ENCODE data around the gene CTRB2.
A peak's percentile ranks its signal among the peaks of the same experiment; 100 is the strongest.
"Not testable (repeated sequence)": the region's sequence is repeated elsewhere in the genome, so short reads cannot be mapped to it uniquely, and the experiment has no call there.

The CTRB2 gene

GRCh38 chr16:75208242-75208825 is 1.4 kb upstream of the CTRB2 start:
- no peaks in the 10 kb centered on the region for H3K27me3 ChIP-seq (ENCODE audit: insufficient read depth, poor library complexity, severe bottlenecking)
- H3K27ac ChIP-seq (ENCODE audit: poor library complexity, severe bottlenecking), result no peak overlapping the region
- H3K4me1 ChIP-seq (ENCODE audit: insufficient read depth, poor library complexity, severe bottlenecking), result no peaks in the 10 kb centered on the region
- H3K4me3 ChIP-seq (ENCODE audit: severe bottlenecking), result no peak overlapping the region
- no peak for TF ChIP-seq CTCF (IDR thresholded peaks at IDR 0.05; ENCODE audit: poor library complexity, severe bottlenecking)
- H3K36me3 ChIP-seq (ENCODE audit: low read depth), result no peaks in the 10 kb centered on the region
- 0 out of 3 replicates have a peak, but pooled peaks have one; percentile 6 for ATAC-seq (ENCODE audit: low read depth)
- no peak for DNase-seq (ENCODE audit: low spot score)
- H3K9me3 ChIP-seq (ENCODE audit: severe bottlenecking), result no peaks in the 10 kb centered on the region

GRCh38 chr16:75207831-75208230 is 870 bp upstream of the CTRB2 start:
- TF ChIP-seq CTCF (IDR thresholded peaks at IDR 0.05; ENCODE audit: poor library complexity, severe bottlenecking), result no peak
- Histone ChIP-seq H3K36me3 (ENCODE audit: low read depth) (no peaks in the 10 kb centered on the region), H3K4me1 (ENCODE audit: insufficient read depth, poor library complexity, severe bottlenecking) (no peaks in the 10 kb centered on the region), H3K27ac (ENCODE audit: poor library complexity, severe bottlenecking) (no peak overlapping the region), H3K9me3 (ENCODE audit: severe bottlenecking) (no peaks in the 10 kb centered on the region), H3K4me3 (ENCODE audit: severe bottlenecking) (no peak overlapping the region), H3K27me3 (ENCODE audit: insufficient read depth, poor library complexity, severe bottlenecking) (no peaks in the 10 kb centered on the region)
- ATAC-seq (ENCODE audit: low read depth), result no peak
- no peak for DNase-seq (ENCODE audit: low spot score)

GRCh38 chr16:75205961-75206748 is 806 bp downstream of the CTRB2 start:
- not testable (repeated sequence) for H3K27me3 ChIP-seq (ENCODE audit: insufficient read depth, poor library complexity, severe bottlenecking); H3K27ac ChIP-seq (ENCODE audit: poor library complexity, severe bottlenecking); DNase-seq (ENCODE audit: low spot score); H3K9me3 ChIP-seq (ENCODE audit: severe bottlenecking); H3K36me3 ChIP-seq (ENCODE audit: low read depth); H3K4me1 ChIP-seq (ENCODE audit: insufficient read depth, poor library complexity, severe bottlenecking); H3K4me3 ChIP-seq (ENCODE audit: severe bottlenecking)
- peak; percentile 11; the same call in 2 of the 3 replicates for ATAC-seq (ENCODE audit: low read depth)

GRCh38 chr16:75205438-75205837 is 1.5 kb downstream of the CTRB2 start:
- H3K4me1 ChIP-seq (ENCODE audit: insufficient read depth, poor library complexity, severe bottlenecking); H3K27me3 ChIP-seq (ENCODE audit: insufficient read depth, poor library complexity, severe bottlenecking); H3K36me3 ChIP-seq (ENCODE audit: low read depth); H3K27ac ChIP-seq (ENCODE audit: poor library complexity, severe bottlenecking); ATAC-seq (ENCODE audit: low read depth); DNase-seq (ENCODE audit: low spot score); H3K9me3 ChIP-seq (ENCODE audit: severe bottlenecking); H3K4me3 ChIP-seq (ENCODE audit: severe bottlenecking): not testable (repeated sequence)

GRCh38 chr16:75204905-75205304 is 2.1 kb downstream of the CTRB2 start:
- H3K4me1 ChIP-seq (ENCODE audit: insufficient read depth, poor library complexity, severe bottlenecking); H3K27me3 ChIP-seq (ENCODE audit: insufficient read depth, poor library complexity, severe bottlenecking); DNase-seq (ENCODE audit: low spot score); H3K27ac ChIP-seq (ENCODE audit: poor library complexity, severe bottlenecking); H3K9me3 ChIP-seq (ENCODE audit: severe bottlenecking); H3K36me3 ChIP-seq (ENCODE audit: low read depth); H3K4me3 ChIP-seq (ENCODE audit: severe bottlenecking): not testable (repeated sequence)
- peak; percentile 14; the same call in 2 of the 3 replicates for ATAC-seq (ENCODE audit: low read depth)

- H3K4me3 ChIP-seq (ENCODE audit: severe bottlenecking), result no peak overlapping the region
- no peak; the same call in 2 of the 3 replicates for ATAC-seq (ENCODE audit: low read depth)
- H3K9me3 ChIP-seq (ENCODE audit: severe bottlenecking), result no peaks in the 10 kb centered on the region
- H3K36me3 ChIP-seq (ENCODE audit: low read depth), result no peaks in the 10 kb centered on the region
- DNase-seq (ENCODE audit: low spot score), result peak; percentile 44
- peaks cover 3% of the 10 kb centered on the region for H3K4me1 ChIP-seq (ENCODE audit: insufficient read depth, poor library complexity, severe bottlenecking)
- no peak overlapping the region for H3K27ac ChIP-seq (ENCODE audit: poor library complexity, severe bottlenecking)
- H3K27me3 ChIP-seq (ENCODE audit: insufficient read depth, poor library complexity, severe bottlenecking), result no peaks in the 10 kb centered on the region
- TF ChIP-seq CTCF (IDR thresholded peaks at IDR 0.05; ENCODE audit: poor library complexity, severe bottlenecking), result no peak
These were observed 2.6 kb downstream of the CTRB2 start for GRCh38 chr16:75204410-75204758.

Measured in RWPE2 (cell line).